ENCODE results near the gene AXIN2.
"Not testable (repeated sequence)": the region's sequence is repeated elsewhere in the genome, so short reads cannot be mapped to it uniquely, and the experiment has no call there.

The AXIN2 gene

GRCh38 chr17:65530523-65531255 lies 30.8 kb downstream of the AXIN2 start:
- no peak overlapping the region for H3K4me3 ChIP-seq (ENCODE audit: low read length)
- TF ChIP-seq, protein P1, sequence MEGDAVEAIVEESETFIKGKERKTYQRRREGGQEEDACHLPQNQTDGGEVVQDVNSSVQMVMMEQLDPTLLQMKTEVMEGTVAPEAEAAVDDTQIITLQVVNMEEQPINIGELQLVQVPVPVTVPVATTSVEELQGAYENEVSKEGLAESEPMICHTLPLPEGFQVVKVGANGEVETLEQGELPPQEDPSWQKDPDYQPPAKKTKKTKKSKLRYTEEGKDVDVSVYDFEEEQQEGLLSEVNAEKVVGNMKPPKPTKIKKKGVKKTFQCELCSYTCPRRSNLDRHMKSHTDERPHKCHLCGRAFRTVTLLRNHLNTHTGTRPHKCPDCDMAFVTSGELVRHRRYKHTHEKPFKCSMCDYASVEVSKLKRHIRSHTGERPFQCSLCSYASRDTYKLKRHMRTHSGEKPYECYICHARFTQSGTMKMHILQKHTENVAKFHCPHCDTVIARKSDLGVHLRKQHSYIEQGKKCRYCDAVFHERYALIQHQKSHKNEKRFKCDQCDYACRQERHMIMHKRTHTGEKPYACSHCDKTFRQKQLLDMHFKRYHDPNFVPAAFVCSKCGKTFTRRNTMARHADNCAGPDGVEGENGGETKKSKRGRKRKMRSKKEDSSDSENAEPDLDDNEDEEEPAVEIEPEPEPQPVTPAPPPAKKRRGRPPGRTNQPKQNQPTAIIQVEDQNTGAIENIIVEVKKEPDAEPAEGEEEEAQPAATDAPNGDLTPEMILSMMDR (IDR thresholded peaks at IDR 0.05; ENCODE audit: insufficient read depth, low read depth, low read length, missing control alignments) = no peak
- no peak for DNase-seq (ENCODE audit: low read depth)

GRCh38 chr17:65529761-65530522 lies 31.5 kb downstream of the AXIN2 start:
- TF ChIP-seq, protein P1 (IDR thresholded peaks at IDR 0.05; ENCODE audit: insufficient read depth, low read depth, low read length, missing control alignments) = no peak
- no peak overlapping the region for H3K4me3 ChIP-seq (ENCODE audit: low read length)
- no peak for DNase-seq (ENCODE audit: low read depth)

GRCh38 chr17:65529040-65529633 lies 32.3 kb downstream of the AXIN2 start:
- no peak for DNase-seq (ENCODE audit: low read depth)
- no peak overlapping the region for H3K4me3 ChIP-seq (ENCODE audit: low read length)
- TF ChIP-seq, protein P1 (IDR thresholded peaks at IDR 0.05; ENCODE audit: insufficient read depth, low read depth, low read length, missing control alignments) = no peak

DNA sequence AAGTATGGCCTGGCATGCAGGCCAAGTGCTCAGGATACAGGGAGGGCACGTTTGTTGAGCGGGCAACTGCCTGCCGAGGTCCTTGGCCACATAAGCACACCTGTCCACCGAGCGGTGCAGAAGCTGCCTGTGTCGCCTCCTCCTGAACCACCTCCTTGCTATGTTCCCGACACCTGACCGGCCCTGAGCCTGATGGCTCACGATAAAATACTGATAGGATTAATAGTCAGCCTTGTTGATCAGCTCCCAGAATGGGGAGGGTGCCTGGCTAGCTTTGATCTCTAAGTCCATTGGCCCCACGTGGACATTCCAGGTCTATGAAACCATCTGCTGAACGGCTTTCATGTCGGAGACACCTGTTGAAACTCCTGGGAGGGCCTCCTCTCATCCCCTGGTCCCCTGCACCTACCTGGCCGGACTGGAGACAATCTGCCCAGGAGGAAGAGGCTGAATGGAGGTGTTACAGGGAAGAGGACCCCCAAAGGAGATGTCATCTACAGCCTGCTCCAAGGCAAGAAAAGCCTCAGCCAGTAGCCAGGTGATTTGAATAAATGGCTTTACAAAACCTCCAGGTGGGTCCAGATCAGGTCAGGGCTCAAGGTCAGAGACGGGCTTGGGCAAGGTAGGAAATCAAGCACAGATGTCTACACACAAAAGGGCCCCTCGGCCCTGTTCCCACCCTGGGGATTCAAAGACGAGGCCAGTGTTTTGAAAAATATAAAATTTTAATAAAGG lies 33.4 kb downstream of the AXIN2 start:
- TF ChIP-seq, protein P1 (IDR thresholded peaks at IDR 0.05; ENCODE audit: insufficient read depth, low read depth, low read length, missing control alignments) = no peak
- DNase-seq (ENCODE audit: low read depth) = no peak

GRCh38 chr17:65527381-65527780 lies 34.1 kb downstream of the AXIN2 start:
- TF ChIP-seq, protein P1 (IDR thresholded peaks at IDR 0.05; ENCODE audit: insufficient read depth, low read depth, low read length, missing control alignments) = no peak
- DNase-seq (ENCODE audit: low read depth) = no peak
- H3K4me3 ChIP-seq (ENCODE audit: low read length) = no peak overlapping the region

More for the DNA sequence above, 33.4 kb downstream of the AXIN2 start:
- no peak overlapping the region for H3K4me3 ChIP-seq (ENCODE audit: low read length)

DNA sequence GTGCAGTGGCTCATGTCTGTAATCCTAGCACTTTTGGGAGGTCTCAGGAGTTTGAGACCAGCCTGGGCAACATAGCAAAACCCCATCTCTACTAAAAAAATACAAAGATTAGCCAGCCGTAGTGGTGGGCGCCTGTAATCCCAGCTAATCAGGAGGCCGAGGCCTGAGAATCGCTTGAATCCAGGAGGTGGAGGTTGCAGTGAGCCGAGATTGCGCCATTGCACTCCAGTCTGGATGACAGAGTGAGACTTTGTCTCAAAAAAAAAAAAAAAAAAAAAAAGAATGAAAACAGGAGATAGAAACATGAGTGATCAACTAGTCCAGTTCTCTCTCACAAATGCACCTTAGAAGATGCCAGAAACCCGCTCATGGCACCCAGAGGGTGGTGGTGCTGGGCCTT lies 34.6 kb downstream of the AXIN2 start:
- not testable (repeated sequence) for H3K4me3 ChIP-seq (ENCODE audit: low read length); DNase-seq (ENCODE audit: low read depth)
